22Rv1 (cell line): Measurements from ENCODE around the gene P2RX1.

Source experiments
- ZFX ChIP-seq: fragments of 450-650 bp; IDR thresholded peaks from 2 replicates; pipeline ENCODE4 v1.6.1; 2017; ENCODE audit warnings: antibody characterized with exemption, borderline replicate concordance
- TF ChIP-seq, protein P1 (sequence below): fragments of 450-650 bp; IDR thresholded peaks from 2 replicates; pipeline ENCODE4 v1.5.1; 2017; ENCODE audit warnings: mild to moderate bottlenecking

DNA sequence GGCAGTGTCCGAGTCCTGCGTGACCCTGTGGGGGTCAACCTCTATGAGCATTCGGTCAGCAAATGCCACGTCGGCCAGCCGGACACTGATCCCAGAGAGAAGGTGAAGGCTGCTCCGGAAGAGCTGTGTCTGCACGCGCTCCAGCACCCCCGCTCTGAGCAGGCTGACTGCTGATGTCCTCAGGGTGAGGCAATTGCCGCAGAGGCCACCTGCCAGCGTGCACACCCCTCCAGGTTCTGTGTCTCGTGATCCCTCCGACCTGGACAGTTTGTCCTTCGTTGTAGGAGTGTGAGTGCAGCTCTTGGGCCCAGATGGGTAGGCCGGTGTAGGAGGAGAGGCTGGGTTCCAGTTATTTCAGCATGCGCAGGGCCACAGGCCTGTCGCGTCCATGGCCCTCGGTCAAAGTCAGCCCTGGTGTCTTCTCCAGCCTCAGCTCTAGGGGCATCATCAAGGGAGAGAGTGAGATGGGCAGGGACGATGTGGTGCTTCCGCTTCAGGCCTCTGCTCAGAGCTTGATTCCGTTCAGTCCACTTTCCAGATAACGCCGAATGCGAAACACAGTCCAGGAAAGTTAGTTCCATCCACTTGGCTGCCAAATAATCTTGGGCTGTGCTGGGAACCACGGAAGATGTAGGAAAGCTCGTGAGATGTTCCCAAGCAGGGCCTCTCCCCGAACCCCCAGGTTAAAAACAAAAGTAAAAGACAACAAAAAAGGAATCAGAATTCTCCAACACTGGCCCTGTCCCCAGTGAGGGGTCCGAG lies 55.1 kb downstream of the P2RX1 start:
- TF ChIP-seq, protein P1, sequence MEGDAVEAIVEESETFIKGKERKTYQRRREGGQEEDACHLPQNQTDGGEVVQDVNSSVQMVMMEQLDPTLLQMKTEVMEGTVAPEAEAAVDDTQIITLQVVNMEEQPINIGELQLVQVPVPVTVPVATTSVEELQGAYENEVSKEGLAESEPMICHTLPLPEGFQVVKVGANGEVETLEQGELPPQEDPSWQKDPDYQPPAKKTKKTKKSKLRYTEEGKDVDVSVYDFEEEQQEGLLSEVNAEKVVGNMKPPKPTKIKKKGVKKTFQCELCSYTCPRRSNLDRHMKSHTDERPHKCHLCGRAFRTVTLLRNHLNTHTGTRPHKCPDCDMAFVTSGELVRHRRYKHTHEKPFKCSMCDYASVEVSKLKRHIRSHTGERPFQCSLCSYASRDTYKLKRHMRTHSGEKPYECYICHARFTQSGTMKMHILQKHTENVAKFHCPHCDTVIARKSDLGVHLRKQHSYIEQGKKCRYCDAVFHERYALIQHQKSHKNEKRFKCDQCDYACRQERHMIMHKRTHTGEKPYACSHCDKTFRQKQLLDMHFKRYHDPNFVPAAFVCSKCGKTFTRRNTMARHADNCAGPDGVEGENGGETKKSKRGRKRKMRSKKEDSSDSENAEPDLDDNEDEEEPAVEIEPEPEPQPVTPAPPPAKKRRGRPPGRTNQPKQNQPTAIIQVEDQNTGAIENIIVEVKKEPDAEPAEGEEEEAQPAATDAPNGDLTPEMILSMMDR = no peak
- TF ChIP-seq ZFX = no peak
